Progenitor cell of endocrine pancreas (in vitro differentiated cells): ENCODE measurements around the gene GASK1A. TPM values are rescaled to one million over a fixed set of nuclear protein-coding genes. Genes with fewer than 3 reads are reported as not detected.

Source experiments
- DNase-seq: peaks from one replicate; pipeline ENCODE4 v3.0.0; 2021; ENCODE audit warnings: low spot score; ENCODE audit not compliant: unreplicated experiment
- H3K27ac Mint-ChIP-seq: 2 replicates; pipeline ENCODE4 v1.8.0; 2021; ENCODE audit warnings: mild to moderate bottlenecking, moderate library complexity, mixed read lengths
- H3K27me3 Mint-ChIP-seq: 2 replicates; pipeline ENCODE4 v1.8.0; 2021; ENCODE audit warnings: mixed read lengths
- H3K36me3 Mint-ChIP-seq: 2 replicates; pipeline ENCODE4 v1.8.0; 2022; ENCODE audit warnings: mixed read lengths; ENCODE audit not compliant: insufficient read depth
- H3K4me1 Mint-ChIP-seq: 2 replicates; pipeline ENCODE4 v1.8.0; 2021; ENCODE audit warnings: low read depth, mixed read lengths
- H3K4me3 Mint-ChIP-seq: 2 replicates; pipeline ENCODE4 v1.8.0; 2021; ENCODE audit warnings: low read depth, mild to moderate bottlenecking, moderate library complexity, mixed read lengths
- H3K9me3 Mint-ChIP-seq: 2 replicates; pipeline ENCODE4 v1.8.0; 2021; ENCODE audit warnings: low read depth, mixed read lengths
- CTCF ChIP-seq: fragments of 200-600 bp; sonication (generic); IDR thresholded peaks from one replicate; pipeline ENCODE4 v1.5.0; 2021; ENCODE audit warnings: antibody characterized with exemption, mild to moderate bottlenecking; ENCODE audit not compliant: unreplicated experiment
- total RNA-seq: library from RNA; stranded (reverse); gene quantifications from 2 replicates; pipeline ENCODE4 v1.2.1, GENCODE V29; 2021

The GASK1A gene
- total RNA-seq, 1 donor from 2014 or later = 2.3 TPM

DNA sequence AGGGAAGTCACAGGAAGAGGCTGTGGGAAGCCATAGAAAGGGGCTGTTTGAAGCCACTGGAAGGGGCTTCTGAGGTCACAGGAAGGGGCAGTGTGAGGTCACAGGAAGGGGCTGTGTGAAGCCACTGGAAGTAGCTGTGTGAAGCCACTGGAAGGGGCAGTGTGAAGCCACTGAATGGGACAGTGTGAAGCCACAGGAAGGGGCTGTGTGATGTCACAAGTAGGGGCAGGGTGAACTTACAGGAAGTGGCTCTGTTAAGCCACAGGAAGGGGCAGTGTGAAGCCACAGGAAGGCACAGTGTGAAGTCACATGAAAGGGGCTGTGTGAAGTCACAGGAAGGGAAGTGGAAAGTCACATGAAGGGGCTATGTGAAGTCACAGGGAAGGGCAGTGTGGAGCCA lies 33.1 kb downstream of the GASK1A start:
- no peaks in the 10 kb centered on the region for H3K9me3 Mint-ChIP-seq
- no peaks in the 10 kb centered on the region for H3K4me1 Mint-ChIP-seq
- TF ChIP-seq CTCF = no peak
- no peaks in the 10 kb centered on the region for H3K27me3 Mint-ChIP-seq
- no peak overlapping the region for H3K4me3 Mint-ChIP-seq
- H3K36me3 Mint-ChIP-seq = no peaks in the 10 kb centered on the region
- no peak overlapping the region for H3K27ac Mint-ChIP-seq
- DNase-seq = no peak

DNA sequence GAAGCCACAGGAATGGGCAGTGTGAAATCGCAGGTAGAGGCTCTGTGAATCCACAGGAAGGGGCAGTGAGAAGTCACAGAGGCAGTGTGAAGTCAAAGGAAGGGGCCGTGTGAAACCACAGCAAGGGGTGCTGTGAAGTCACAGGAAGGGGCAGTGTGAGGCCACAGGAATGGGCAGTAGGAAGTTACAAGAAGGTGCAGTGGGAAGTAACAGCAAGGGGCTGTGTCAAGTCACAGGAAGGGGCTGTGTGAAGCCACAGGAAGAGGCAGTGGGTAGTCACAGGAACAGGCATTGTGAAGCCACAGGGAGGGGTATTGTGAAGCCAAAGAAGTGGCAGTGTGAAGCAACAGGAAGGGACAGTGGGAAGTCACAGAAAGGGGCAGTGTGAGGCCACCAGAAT lies 34.1 kb downstream of the GASK1A start:
- Mint-ChIP-seq H3K27me3 (no peaks in the 10 kb centered on the region), H3K4me1 (no peaks in the 10 kb centered on the region), H3K4me3 (no peak overlapping the region), H3K27ac (no peak overlapping the region), H3K9me3 (no peaks in the 10 kb centered on the region), H3K36me3 (no peaks in the 10 kb centered on the region)
- TF ChIP-seq CTCF = no peak
- DNase-seq = no peak

DNA sequence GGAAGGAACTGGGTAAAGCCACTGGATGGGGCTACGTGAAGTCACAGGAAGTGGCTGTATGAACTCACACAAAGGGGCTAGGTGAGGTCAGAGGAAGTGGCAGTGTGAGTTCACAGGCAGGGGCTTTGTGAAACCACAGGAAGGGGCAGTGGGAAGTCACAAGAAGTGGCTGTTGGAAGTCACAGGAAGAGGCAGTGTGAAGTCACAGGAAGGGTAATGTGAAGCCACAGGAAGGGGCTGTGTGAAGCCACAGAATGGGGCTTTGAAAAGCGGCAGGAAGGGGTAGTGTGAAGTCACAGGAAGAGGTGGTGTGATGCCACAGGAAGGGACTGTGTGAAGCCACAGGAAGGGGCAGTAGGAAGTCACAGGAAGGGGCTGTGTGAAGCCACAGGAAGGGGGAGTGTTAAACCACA lies 34.6 kb downstream of the GASK1A start:
- no peak overlapping the region for H3K27ac Mint-ChIP-seq
- no peak for DNase-seq
- H3K4me1 Mint-ChIP-seq = no peaks in the 10 kb centered on the region
- H3K27me3 Mint-ChIP-seq = no peaks in the 10 kb centered on the region
- no peaks in the 10 kb centered on the region for H3K36me3 Mint-ChIP-seq
- no peaks in the 10 kb centered on the region for H3K9me3 Mint-ChIP-seq
- no peak for TF ChIP-seq CTCF
- H3K4me3 Mint-ChIP-seq = no peak overlapping the region

- Mint-ChIP-seq H3K4me1 (peaks cover 2% of the 10 kb centered on the region), H3K27ac (no peak overlapping the region), H3K27me3 (no peaks in the 10 kb centered on the region), H3K9me3 (no peaks in the 10 kb centered on the region), H3K36me3 (no peaks in the 10 kb centered on the region), H3K4me3 (no peak overlapping the region)
- DNase-seq = no peak
- TF ChIP-seq CTCF = no peak
Measured at GRCh38 chr3:43014241-43014640, 35.1 kb downstream of the GASK1A start.

- no peaks in the 10 kb centered on the region for H3K9me3 Mint-ChIP-seq
- H3K27ac Mint-ChIP-seq = no peak overlapping the region
- peaks cover 2% of the 10 kb centered on the region for H3K4me1 Mint-ChIP-seq
- no peak for TF ChIP-seq CTCF
- H3K27me3 Mint-ChIP-seq = no peaks in the 10 kb centered on the region
- DNase-seq = no peak
- H3K36me3 Mint-ChIP-seq = no peaks in the 10 kb centered on the region
- no peak overlapping the region for H3K4me3 Mint-ChIP-seq
Measured at GRCh38 chr3:43014956-43015355, 35.8 kb downstream of the GASK1A start.

GRCh38 chr3:43015572-43015971 lies 36.5 kb downstream of the GASK1A start:
- no peaks in the 10 kb centered on the region for H3K9me3 Mint-ChIP-seq
- no peak overlapping the region for H3K27ac Mint-ChIP-seq
- H3K27me3 Mint-ChIP-seq = no peaks in the 10 kb centered on the region
- no peaks in the 10 kb centered on the region for H3K36me3 Mint-ChIP-seq
- no peak for DNase-seq
- no peak for TF ChIP-seq CTCF
- H3K4me3 Mint-ChIP-seq = no peak overlapping the region
- H3K4me1 Mint-ChIP-seq = peaks cover 2% of the 10 kb centered on the region
